ENCODE results near the gene PSMA2. TPM values are rescaled to one million over a fixed set of nuclear protein-coding genes. Genes with fewer than 3 reads are reported as not detected.
"Not testable (repeated sequence)": the region's sequence is repeated elsewhere in the genome, so short reads cannot be mapped to it uniquely, and the experiment has no call there.

PSMA2 gene
- total and polyA plus RNA-seq, 10 donors = 44.3 to 144 (median 59.5) TPM

- no peak for TF ChIP-seq CTCF (IDR thresholded peaks at IDR 0.05 in 8 of 11, conservative IDR thresholded peaks at IDR 0.05 in 3 of 11)
- TF ChIP-seq POLR2AphosphoS5 (IDR thresholded peaks at IDR 0.05) = no peak
- no peak for TF ChIP-seq POLR2A (IDR thresholded peaks at IDR 0.05)
Observed at GRCh38 chr7:42886893-42887505, 45.0 kb downstream of the PSMA2 start.

DNA sequence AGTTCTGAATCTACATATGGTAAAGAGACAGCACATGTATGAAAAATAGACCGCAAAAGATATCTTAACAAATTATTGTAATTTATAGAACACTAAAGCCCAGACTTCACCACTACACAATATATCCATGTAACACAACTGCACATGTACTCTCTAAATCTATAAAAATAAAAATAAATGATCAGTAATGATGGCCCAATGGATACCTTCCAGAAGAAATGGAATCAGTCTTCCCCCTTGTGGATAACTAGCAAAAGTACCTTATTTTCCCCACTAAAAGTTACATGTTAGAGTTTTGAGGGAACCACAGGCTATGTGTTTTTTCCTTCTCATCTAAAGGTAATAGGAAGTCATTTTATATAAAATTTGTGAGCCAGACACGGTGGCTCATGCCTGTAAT is 45.8 kb downstream of the PSMA2 start:
- intact Hi-C loops (cut with DNase I; ENCODE audit: low total_unique reads) = no loop called here
- no peaks in the 10 kb centered on the region for H3K36me3 ChIP-seq
- peaks cover 0 to 50% (median 31%) of the 10 kb centered on the region in 6 donors for H3K4me1 ChIP-seq
- H3K9me3 ChIP-seq = no peaks in the 10 kb centered on the region
- WGBS, 5 donors = 59 to 66% (median 66%) methylated on average over 2 of the region's 2 CpGs
- H3K27ac ChIP-seq = peak overlapping the region in 1 of 8 donors; percentile 91
- TF ChIP-seq POLR2AphosphoS5 (IDR thresholded peaks at IDR 0.05) (no peak), CTCF (IDR thresholded peaks at IDR 0.05 in 8 of 11, conservative IDR thresholded peaks at IDR 0.05 in 3 of 11) (peak in 3 of 11 experiments; percentile 6 to 22 (median 19))
- DNase-seq = no peak
- H3K27me3 ChIP-seq (replicated peaks in 1 of 7) = peaks cover 0 to 9% (median 0%) of the 10 kb centered on the region in 7 donors
- no peak overlapping the region for H3K4me3 ChIP-seq

More at GRCh38 chr7:42886893-42887505, 45.0 kb downstream of the PSMA2 start:
- intact Hi-C loops (cut with DNase I; ENCODE audit: low total_unique reads) = no loop called here
- Histone ChIP-seq H3K4me1 (peaks cover 0 to 50% (median 31%) of the 10 kb centered on the region in 6 donors), H3K27me3 (replicated peaks in 1 of 7) (peaks cover 0 to 9% (median 0%) of the 10 kb centered on the region in 7 donors), H3K27ac (peak overlapping the region in 5 of 8 donors; percentile 62 to 91 (median 89)), H3K36me3 (no peaks in the 10 kb centered on the region), H3K9me3 (no peaks in the 10 kb centered on the region), H3K4me3 (peak overlapping the region in 1 of 8 donors; percentile 70)
- no peak for DNase-seq

- peaks cover 0 to 49% (median 31%) of the 10 kb centered on the region in 6 donors for H3K4me1 ChIP-seq
- H3K27ac ChIP-seq; H3K27me3 ChIP-seq (replicated peaks in 1 of 7); DNase-seq; H3K9me3 ChIP-seq; H3K36me3 ChIP-seq; intact Hi-C loops (cut with DNase I; ENCODE audit: low total_unique reads); H3K4me3 ChIP-seq: not testable (repeated sequence)
- WGBS, 5 donors = 92 to 97% (median 95%) methylated on average over 8 of the region's 8 CpGs
Observed at GRCh38 chr7:42885183-42885582, 46.8 kb downstream of the PSMA2 start.

- Histone ChIP-seq H3K4me1 (peaks cover 0 to 37% (median 23%) of the 10 kb centered on the region in 6 donors), H3K27me3 (replicated peaks in 1 of 7) (peaks cover 0 to 9% (median 0%) of the 10 kb centered on the region in 7 donors), H3K27ac (no peak overlapping the region), H3K36me3 (no peaks in the 10 kb centered on the region), H3K9me3 (no peaks in the 10 kb centered on the region), H3K4me3 (no peak overlapping the region)
- no peak for TF ChIP-seq POLR2A (IDR thresholded peaks at IDR 0.05)
- peak in 2 of 3 donors; percentile 46 to 63 for TF ChIP-seq POLR2AphosphoS5 (IDR thresholded peaks at IDR 0.05)
- peak; percentile 83 for DNase-seq
- intact Hi-C loops (cut with DNase I; ENCODE audit: low total_unique reads) = no loop called here
- 79 to 95% (median 80%) methylated on average over 3 to 6 of the region's 6 CpGs for WGBS, 5 donors
Observed at GRCh38 chr7:42883950-42884349, 48.0 kb downstream of the PSMA2 start.

DNA sequence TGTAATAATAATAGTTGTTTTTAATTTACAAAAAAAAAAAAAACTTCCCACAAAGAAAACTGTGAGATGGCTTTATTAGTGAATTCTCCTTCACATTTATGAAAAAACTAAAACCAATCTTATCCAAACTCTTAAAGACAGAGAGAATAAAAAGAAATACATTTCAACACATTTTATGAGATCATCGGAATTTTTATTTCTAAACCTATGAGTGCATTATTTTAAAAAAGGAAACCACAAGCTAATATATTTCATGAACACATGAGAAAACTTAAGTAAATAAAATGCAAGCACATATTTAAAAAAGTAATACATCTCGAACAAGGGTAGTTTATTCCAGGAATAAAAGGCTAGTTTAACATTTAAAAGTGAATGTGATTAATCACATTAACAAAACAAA is 51.6 kb downstream of the PSMA2 start:
- peaks cover 0 to 33% (median 6%) of the 10 kb centered on the region in 6 donors for H3K4me1 ChIP-seq
- no peaks in the 10 kb centered on the region for H3K36me3 ChIP-seq
- DNase-seq = no peak
- H3K27me3 ChIP-seq (replicated peaks in 1 of 7) = no peaks in the 10 kb centered on the region
- H3K27ac ChIP-seq = no peak overlapping the region
- WGBS, 5 donors = 86 to 97% (median 88%) methylated on average over 2 of the region's 2 CpGs
- H3K4me3 ChIP-seq = no peak overlapping the region
- TF ChIP-seq CTCF (IDR thresholded peaks at IDR 0.05 in 8 of 11, conservative IDR thresholded peaks at IDR 0.05 in 3 of 11) (no peak), POLR2A (IDR thresholded peaks at IDR 0.05) (no peak), POLR2AphosphoS5 (IDR thresholded peaks at IDR 0.05) (no peak)
- intact Hi-C loops (cut with DNase I; ENCODE audit: low total_unique reads) = no loop called here
- no peaks in the 10 kb centered on the region for H3K9me3 ChIP-seq
